Activated CD8-positive, alpha-beta memory T cell treated with anti-CD3 and anti-CD28 coated beads for 36 hours (primary cell): Measurements from ENCODE around the gene GPR84. TPM values are rescaled to one million over a fixed set of nuclear protein-coding genes. Genes with fewer than 3 reads are reported as not detected.

ENCODE experiments used
- CTCF ChIA-PET: fragments of 350-600 bp; sonication (Branson Sonifier 250); formaldehyde crosslinking; loops from one replicate; lab custom pipeline; 2021; ENCODE audit warnings: antibody characterized with exemption; lab: Charles Lee
- POLR2A ChIA-PET: fragments of 350-600 bp; sonication (Branson Sonifier 250); formaldehyde crosslinking; loops from one replicate; lab custom pipeline; 2021; ENCODE audit warnings: antibody characterized with exemption; lab: Charles Lee
- total RNA-seq, 2 experiments: library from RNA; stranded (reverse); gene quantifications; one replicate each; pipeline ENCODE4 v1.2.3, GENCODE V29; 2021

Gene GPR84
- total RNA-seq, 2 experiments from 2014 or later = 0.11 to 0.31 TPM

- ChIA-PET POLR2A (interaction anchor here (1.2 kb wide), 1 partner anchor 20 kb away, joined by 3 read pairs; no protein-coding TSS in a partner anchor), CTCF (interaction anchor here (0.6 to 3.2 kb wide), 40 partner anchors 8 to 1519 kb away, joined by 3 to 21 read pairs (median 4); partner anchors contain the start of gene NFE2)
Observed at GRCh38 chr12:54379398-54380201, 15.3 kb upstream of the GPR84 start.

DNA sequence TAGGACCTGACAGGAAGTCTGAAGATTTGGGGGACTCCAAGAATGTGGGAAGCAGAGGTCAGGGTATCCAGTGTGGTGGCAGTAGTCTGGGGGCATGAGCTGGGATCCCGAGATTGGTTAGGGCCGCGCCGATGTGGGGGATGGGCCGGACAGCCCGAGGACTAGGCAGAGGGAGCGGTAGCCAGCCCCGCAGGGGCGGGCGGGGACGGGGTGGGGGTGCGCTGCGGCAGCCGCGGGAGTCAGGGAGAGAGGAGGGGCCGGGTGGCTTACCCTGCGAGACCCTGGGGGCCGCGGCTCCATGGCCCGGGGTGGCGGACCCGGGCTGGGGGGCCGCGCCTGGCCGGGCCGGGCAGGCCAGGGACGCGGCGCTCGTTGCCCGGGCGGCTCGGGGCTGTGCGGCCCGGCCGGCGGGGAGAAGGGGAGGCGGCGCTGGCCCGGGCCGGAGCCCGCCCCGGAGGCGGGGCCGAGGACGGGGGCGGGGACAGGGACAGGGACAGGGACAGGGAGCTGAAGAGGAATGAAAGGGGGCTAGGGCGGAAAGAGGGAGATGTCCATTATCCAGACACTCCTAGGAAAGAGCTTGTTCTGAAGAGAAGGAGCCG lies 14.6 kb upstream of the GPR84 start:
- CTCF ChIA-PET = interaction anchor here (0.6 to 3.2 kb wide), 35 partner anchors 8 to 1520 kb away, joined by 3 to 21 read pairs (median 4); partner anchors contain the start of gene NFE2
- POLR2A ChIA-PET = no interaction called here

GRCh38 chr12:54377797-54378515 lies 13.7 kb upstream of the GPR84 start:
- ChIA-PET POLR2A (no interaction called here), CTCF (interaction anchor here (0.6 to 3.2 kb wide), 4 partner anchors 9 to 164 kb away, joined by 3 to 18 read pairs (median 8); no protein-coding TSS in a partner anchor)

DNA sequence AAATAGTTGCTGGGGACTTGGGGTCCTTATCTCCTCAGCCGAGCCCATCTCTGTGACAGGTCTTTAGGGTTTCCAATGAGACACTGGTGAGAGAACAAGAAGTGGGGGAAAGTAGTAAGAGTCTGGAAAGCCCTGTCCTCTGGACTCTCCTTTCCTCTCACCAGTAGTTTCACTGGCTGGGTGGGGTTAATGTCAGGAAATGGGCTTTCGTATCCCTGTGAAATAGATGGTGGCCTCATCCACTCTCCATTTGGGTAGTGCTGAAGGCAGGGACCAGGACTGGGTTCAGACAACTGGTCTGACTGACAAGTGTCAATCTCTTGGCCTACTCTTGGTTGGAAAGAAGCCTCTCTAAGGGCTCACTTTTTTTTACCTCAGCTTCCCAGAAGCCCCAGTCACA lies 12.7 kb upstream of the GPR84 start:
- ChIA-PET POLR2A (no interaction called here), CTCF (interaction anchor here (0.9 kb wide), 1 partner anchor 125 kb away, joined by 3 read pairs; no protein-coding TSS in a partner anchor)

DNA sequence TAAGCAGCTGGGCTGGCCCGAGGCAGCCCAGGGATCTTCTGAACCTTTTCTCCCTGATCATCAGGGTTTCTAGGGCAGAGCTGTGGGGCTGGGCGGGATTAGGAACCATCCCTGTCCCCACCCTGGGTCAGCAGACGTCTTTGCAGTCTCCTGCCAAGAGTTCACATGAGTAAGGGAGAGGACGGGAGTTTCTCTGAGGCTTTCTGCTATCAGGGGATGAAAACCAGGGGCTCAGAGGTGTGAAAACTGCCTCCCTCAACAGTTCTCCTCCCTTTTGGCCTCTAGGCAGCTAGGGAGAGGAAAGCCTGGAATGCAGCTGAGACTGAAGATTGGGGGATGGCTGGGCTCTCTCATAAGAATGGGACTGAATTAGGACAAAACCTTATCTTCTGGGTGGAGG lies 12.3 kb upstream of the GPR84 start:
- POLR2A ChIA-PET = no interaction called here
- CTCF ChIA-PET = interaction anchor here (0.9 kb wide), 1 partner anchor 125 kb away, joined by 3 read pairs; no protein-coding TSS in a partner anchor

DNA sequence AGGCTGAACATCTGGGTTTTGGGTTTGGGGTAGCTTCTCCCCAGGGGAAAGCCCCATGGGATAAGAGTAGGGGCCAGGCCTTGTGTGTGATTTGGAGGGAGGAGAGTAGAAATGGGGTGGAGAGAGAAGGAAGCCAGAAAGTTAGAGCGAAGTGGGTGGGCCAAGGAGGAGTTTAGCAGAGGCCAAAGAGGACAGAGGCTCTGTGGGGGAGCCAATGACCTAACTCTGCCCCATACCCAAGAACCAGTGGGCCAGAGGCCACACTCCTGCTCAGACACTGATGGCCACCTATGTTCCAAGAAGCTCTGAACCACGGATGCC lies 10.9 kb upstream of the GPR84 start:
- CTCF ChIA-PET = interaction anchor here (0.8 to 0.9 kb wide), 2 partner anchors 39 to 159 kb away, joined by 3 read pairs; no protein-coding TSS in a partner anchor

DNA sequence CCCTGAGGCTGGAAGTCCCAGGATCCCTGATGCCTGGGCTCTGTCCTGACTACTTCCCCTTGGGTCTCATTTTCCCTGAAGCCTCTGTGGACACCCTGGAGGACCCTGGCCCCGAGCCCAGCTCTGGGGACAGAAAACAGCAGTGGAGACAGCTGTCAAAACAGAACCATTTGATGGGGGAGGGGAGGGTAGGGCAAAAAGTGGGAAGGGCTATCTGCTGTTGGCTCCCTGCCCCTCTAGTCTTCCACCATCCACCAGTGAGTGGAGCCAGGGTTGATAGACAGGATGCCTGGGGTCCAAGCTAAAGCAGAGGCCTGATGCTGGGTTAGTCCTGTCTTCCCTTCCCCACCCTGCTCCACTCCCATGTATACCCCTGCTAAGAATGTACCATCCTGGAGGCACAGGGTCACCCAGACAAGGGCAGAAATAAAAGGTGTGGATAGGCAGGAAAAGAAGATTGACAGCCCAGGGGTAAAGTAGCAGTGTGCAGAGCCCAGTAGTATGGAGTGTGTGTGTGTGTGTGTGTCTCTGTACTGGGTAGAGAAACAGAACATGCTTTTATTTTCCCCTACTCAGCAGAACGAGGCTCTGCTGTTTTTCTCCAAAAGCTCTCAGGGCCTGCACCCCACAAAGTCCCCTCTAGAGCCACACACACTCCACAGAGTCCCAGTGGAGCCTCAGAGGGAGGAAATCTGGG lies 10.4 kb upstream of the GPR84 start:
- ChIA-PET POLR2A (no interaction called here), CTCF (interaction anchor here (0.8 to 1.4 kb wide), 5 partner anchors 39 to 158 kb away, joined by 3 to 4 read pairs (median 3); no protein-coding TSS in a partner anchor)

More for the DNA sequence above, 10.9 kb upstream of the GPR84 start:
- POLR2A ChIA-PET = no interaction called here

- ChIA-PET POLR2A (no interaction called here), CTCF (interaction anchor here (1.0 to 1.4 kb wide), 3 partner anchors 65 to 122 kb away, joined by 3 to 4 read pairs (median 3); no protein-coding TSS in a partner anchor)
Observed at GRCh38 chr12:54373649-54374561, 9.6 kb upstream of the GPR84 start.

DNA sequence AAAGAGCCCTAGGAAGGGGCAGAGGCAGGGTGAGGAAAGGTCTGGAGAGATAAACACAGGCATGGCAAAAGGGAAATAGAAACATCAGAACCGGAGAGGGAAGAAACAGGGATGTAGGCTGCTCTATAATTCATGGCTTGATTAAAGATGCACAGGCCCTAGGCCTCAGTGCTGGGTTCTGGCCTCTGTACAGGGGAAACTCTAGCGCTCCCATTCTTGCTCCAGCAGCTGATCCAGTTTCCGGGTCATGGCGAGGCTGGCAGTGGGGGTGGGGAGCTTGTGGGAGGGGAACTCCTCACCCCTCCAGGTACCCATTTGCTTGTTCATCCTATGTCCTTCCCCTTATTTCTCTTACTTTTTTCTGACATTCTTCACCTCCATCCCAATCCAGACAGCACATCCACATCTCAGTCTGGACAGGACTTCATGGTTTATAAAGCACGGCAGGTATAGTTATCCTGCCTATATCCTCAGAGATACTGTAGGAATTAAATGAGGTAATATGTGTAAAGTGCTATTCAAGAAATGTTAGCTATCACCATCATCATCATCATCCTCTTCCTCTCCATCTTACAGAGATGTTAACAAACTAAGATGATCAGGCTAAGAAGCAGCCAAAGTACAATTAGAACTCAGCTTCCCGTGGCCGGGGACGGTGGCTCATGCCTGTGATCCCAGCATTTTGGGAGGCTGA lies 8.0 kb upstream of the GPR84 start:
- ChIA-PET CTCF (interaction anchor here (0.6 to 1.1 kb wide), 4 partner anchors 13 to 171 kb away, joined by 3 to 7 read pairs (median 4); no protein-coding TSS in a partner anchor), POLR2A (interaction anchor here (0.5 kb wide), 1 partner anchor 66 kb away, joined by 4 read pairs; no protein-coding TSS in a partner anchor)

GRCh38 chr12:54371328-54372112 lies 7.2 kb upstream of the GPR84 start:
- ChIA-PET CTCF (interaction anchor here (1.1 to 1.8 kb wide), 7 partner anchors 8 to 158 kb away, joined by 3 to 15 read pairs (median 4); partner anchors contain the start of gene COPZ1), POLR2A (no interaction called here)

GRCh38 chr12:54370171-54370730 lies 6.0 kb upstream of the GPR84 start:
- POLR2A ChIA-PET = interaction anchor here (0.6 kb wide), 1 partner anchor 87 kb away, joined by 7 read pairs; no protein-coding TSS in a partner anchor

GRCh38 chr12:54369597-54370131 lies 5.4 kb upstream of the GPR84 start:
- POLR2A ChIA-PET = no interaction called here
- CTCF ChIA-PET = interaction anchor here (0.5 to 1.8 kb wide), 4 partner anchors 10 to 77 kb away, joined by 4 to 15 read pairs (median 4); no protein-coding TSS in a partner anchor

More at GRCh38 chr12:54370171-54370730, 6.0 kb upstream of the GPR84 start:
- CTCF ChIA-PET = interaction anchor here (0.5 to 1.8 kb wide), 7 partner anchors 9 to 154 kb away, joined by 3 to 15 read pairs (median 4); no protein-coding TSS in a partner anchor

- ChIA-PET CTCF (interaction anchor here (0.6 to 2.8 kb wide), 26 partner anchors 9 to 360 kb away, joined by 3 to 21 read pairs (median 4); partner anchors contain the start of genes COPZ1, HOXC8 and ZNF385A), POLR2A (no interaction called here)
Observed at GRCh38 chr12:54368709-54369596, 4.7 kb upstream of the GPR84 start.
